Spleen (tissue), 11 donors: ENCODE results near the gene NPHS1. TPM values are rescaled to one million over a fixed set of nuclear protein-coding genes. Genes with fewer than 3 reads are reported as not detected.
A peak's percentile ranks its signal among the peaks of the same experiment; 100 is the strongest.

ENCODE experiments used
- DNase-seq: peaks from one replicate; pipeline ENCODE4 v3.0.0-alpha.2; 2020
- H3K27ac ChIP-seq, 8 donors: fragments of 200-600 bp; sonication (generic) in 7 of 8; 1 replicate in 4 of 8; 2 replicates in 4 of 8; pipeline versions ENCODE4 v1.5.0 to v1.8.0; 2016 to 2021; ENCODE audit warnings: inconsistent platforms in 4 of 8, mild to moderate bottlenecking in 4 of 8, moderate library complexity in 1 of 8
- H3K27me3 ChIP-seq, 7 donors: fragments of 200-600 bp; sonication (generic) in 6 of 7; replicated peaks in 1 of 7; 1 replicate in 4 of 7; 2 replicates in 3 of 7; pipeline versions ENCODE4 v1.5.0 to v1.8.0; 2016 to 2021; ENCODE audit warnings: inconsistent platforms in 3 of 7, mild to moderate bottlenecking in 1 of 7
- H3K36me3 ChIP-seq, 6 donors: fragments of 200-600 bp; sonication (generic) in 5 of 6; 1 replicate in 4 of 6; 2 replicates in 2 of 6; pipeline versions ENCODE4 v1.5.0 to v1.8.0; 2016 to 2021; ENCODE audit warnings: inconsistent platforms in 2 of 6
- H3K4me1 ChIP-seq, 6 donors: fragments of 200-600 bp; sonication (generic) in 5 of 6; 1 replicate in 3 of 6; 2 replicates in 3 of 6; pipeline versions ENCODE4 v1.5.0 to v1.8.0; 2016 to 2021; ENCODE audit warnings: inconsistent platforms in 3 of 6
- H3K4me3 ChIP-seq, 8 donors: fragments of 200-600 bp; sonication (generic) in 7 of 8; 1 replicate in 4 of 8; 2 replicates in 4 of 8; pipeline versions ENCODE4 v1.5.0 to v1.8.0; 2016 to 2021; ENCODE audit warnings: inconsistent platforms in 4 of 8, mild to moderate bottlenecking in 4 of 8, moderate library complexity in 2 of 8
- H3K9me3 ChIP-seq, 8 donors: fragments of 200-600 bp; sonication (generic) in 7 of 8; 1 replicate in 4 of 8; 2 replicates in 4 of 8; pipeline versions ENCODE4 v1.5.0 to v1.8.0; 2016 to 2021; ENCODE audit warnings: inconsistent platforms in 4 of 8
- POLR2A ChIP-seq, 3 donors: fragments of 450-650 bp; IDR thresholded peaks; one replicate each; pipeline ENCODE4 v1.5.1; 2017; ENCODE audit warnings: antibody characterized with exemption in 3 of 3, mild to moderate bottlenecking in 1 of 3
- POLR2AphosphoS5 ChIP-seq, 3 donors: sonication (generic); formaldehyde crosslinking; IDR thresholded peaks; one replicate each; pipeline ENCODE4 v1.5.1; 2017; ENCODE audit warnings: antibody characterized with exemption in 3 of 3
- WGBS, 5 donors: extraction: QIAGEN DNeasy Blood & Tissue Kit in 3 of 5; methylation state at CpG; one replicate each; pipeline versions ENCODE4 v1.1.5 to v1.1.7; 2013 to 2018; 5-methylcytosine and 5-hydroxymethylcytosine counted together
- intact Hi-C: fragments of 100-400 bp; cut with DNase I; formaldehyde crosslinking; loops from one replicate; pipeline ENCODE4 v1.15.0; 2023; ENCODE audit warnings: low total_unique reads
- polyA plus RNA-seq, 3 donors: library from polyadenylated mRNA; stranded (reverse); fragments of 200-250 nt; gene quantifications; one replicate each; pipeline ENCODE4 v1.2.1, GENCODE V29; 2013
- total RNA-seq, 7 donors: library from RNA; depleted of rRNA in 3 of 7; stranded (reverse); fragments of >200 nt in 3 of 7; fragmentation: NEBNext Ultra II Directional in 4 of 7; extraction: Animal tissue kit (Norgen Biotek cat#: 25700) in 4 of 7; gene quantifications; one replicate each; pipeline versions ENCODE4 v1.1.0 to v1.2.1, GENCODE V29; 2016 to 2021
- TF ChIP-seq, protein P1 (sequence below), 11 experiments: fragments of 200-600 bp in 7 of 11; fragments of 450-650 bp in 4 of 11; sonication (generic) in 4 of 11; IDR thresholded peaks in 8 of 11; conservative IDR thresholded peaks in 3 of 11; 1 replicate in 7 of 11; 2 replicates in 4 of 11; pipeline versions ENCODE4 v1.4.0 to v1.8.0; 2016 to 2021; ENCODE audit warnings: antibody characterized with exemption in 11 of 11, inconsistent platforms in 4 of 11, mild to moderate bottlenecking in 1 of 11
- donor health status: healthy with polysubstance abuse.
- donor health status: DM: no; HTN: no; CAD: no; lungs with moderate emphysema.
- donor health status: DM: no; HTN: no; CAD: no.
- donor health status: Bipolar disorder and iron deficiency.
- donor health status: healthy.
- donor health status: DM: no; HTN: no; CAD: no.
- donor health status: DM: yes; HTN: yes; CAD: no.

The NPHS1 gene
- total and polyA plus RNA-seq, 10 donors = 0.10 to 0.60 (median 0.20) TPM; not detected in 5

- TF ChIP-seq, protein P1, sequence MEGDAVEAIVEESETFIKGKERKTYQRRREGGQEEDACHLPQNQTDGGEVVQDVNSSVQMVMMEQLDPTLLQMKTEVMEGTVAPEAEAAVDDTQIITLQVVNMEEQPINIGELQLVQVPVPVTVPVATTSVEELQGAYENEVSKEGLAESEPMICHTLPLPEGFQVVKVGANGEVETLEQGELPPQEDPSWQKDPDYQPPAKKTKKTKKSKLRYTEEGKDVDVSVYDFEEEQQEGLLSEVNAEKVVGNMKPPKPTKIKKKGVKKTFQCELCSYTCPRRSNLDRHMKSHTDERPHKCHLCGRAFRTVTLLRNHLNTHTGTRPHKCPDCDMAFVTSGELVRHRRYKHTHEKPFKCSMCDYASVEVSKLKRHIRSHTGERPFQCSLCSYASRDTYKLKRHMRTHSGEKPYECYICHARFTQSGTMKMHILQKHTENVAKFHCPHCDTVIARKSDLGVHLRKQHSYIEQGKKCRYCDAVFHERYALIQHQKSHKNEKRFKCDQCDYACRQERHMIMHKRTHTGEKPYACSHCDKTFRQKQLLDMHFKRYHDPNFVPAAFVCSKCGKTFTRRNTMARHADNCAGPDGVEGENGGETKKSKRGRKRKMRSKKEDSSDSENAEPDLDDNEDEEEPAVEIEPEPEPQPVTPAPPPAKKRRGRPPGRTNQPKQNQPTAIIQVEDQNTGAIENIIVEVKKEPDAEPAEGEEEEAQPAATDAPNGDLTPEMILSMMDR (IDR thresholded peaks at IDR 0.05 in 8 of 11, conservative IDR thresholded peaks at IDR 0.05 in 3 of 11) = no peak
- TF ChIP-seq POLR2A (IDR thresholded peaks at IDR 0.05) (no peak), POLR2AphosphoS5 (IDR thresholded peaks at IDR 0.05) (no peak)
- H3K9me3 ChIP-seq = no peaks in the 10 kb centered on the region
- DNase-seq = peak; percentile 88
- H3K27me3 ChIP-seq = peaks cover 0 to 96% (median 45%) of the 10 kb centered on the region in 7 donors
- no peaks in the 10 kb centered on the region for H3K36me3 ChIP-seq
- H3K4me3 ChIP-seq = peak within 1 kb of the TSS in 7 of 8 donors; percentile 25 to 69 (median 40)
- peaks cover 10 to 27% (median 24%) of the 10 kb centered on the region in 6 donors for H3K4me1 ChIP-seq
- intact Hi-C loops = no loop called here
- no peak within 1 kb of the TSS for H3K27ac ChIP-seq
- WGBS, 5 donors = 1 to 4% (median 2%) methylated on average over 18 to 60 of the region's 60 CpGs
Observed at GRCh38 chr19:35868172-35868822, 16.0 kb upstream of the NPHS1 start, which contains the start of gene APLP1. Gene APLP1 (plus strand): TSS chr19:35868574. CDS start chr19:35868637, 63 bp downstream.

GRCh38 chr19:35863018-35863417 is 10.7 kb upstream of the NPHS1 start:
- H3K36me3 ChIP-seq = no peaks in the 10 kb centered on the region
- peaks cover 0 to 96% (median 37%) of the 10 kb centered on the region in 7 donors for H3K27me3 ChIP-seq
- intact Hi-C loops = no loop called here
- H3K4me3 ChIP-seq = no peak overlapping the region
- H3K4me1 ChIP-seq = peaks cover 0 to 9% (median 1%) of the 10 kb centered on the region in 6 donors
- no peaks in the 10 kb centered on the region for H3K9me3 ChIP-seq
- no peak overlapping the region for H3K27ac ChIP-seq
- DNase-seq = no peak
- TF ChIP-seq, protein P1 (IDR thresholded peaks at IDR 0.05 in 8 of 11, conservative IDR thresholded peaks at IDR 0.05 in 3 of 11) = no peak
- 81 to 94% (median 86%) methylated on average over 5 of the region's 5 CpGs for WGBS, 5 donors

GRCh38 chr19:35862528-35862927 is 10.2 kb upstream of the NPHS1 start:
- Histone ChIP-seq H3K27ac (no peak overlapping the region), H3K4me3 (no peak overlapping the region), H3K27me3 (peaks cover 0 to 96% (median 36%) of the 10 kb centered on the region in 7 donors), H3K36me3 (no peaks in the 10 kb centered on the region), H3K4me1 (peaks cover 0 to 8% (median 0%) of the 10 kb centered on the region in 6 donors), H3K9me3 (no peaks in the 10 kb centered on the region)
- intact Hi-C loops = no loop called here
- no peak for DNase-seq
- TF ChIP-seq, protein P1 (IDR thresholded peaks at IDR 0.05 in 8 of 11, conservative IDR thresholded peaks at IDR 0.05 in 3 of 11) = no peak
- no peak for TF ChIP-seq POLR2A (IDR thresholded peaks at IDR 0.05)
- no peak for TF ChIP-seq POLR2AphosphoS5 (IDR thresholded peaks at IDR 0.05)
- 78 to 92% (median 84%) methylated on average over 9 to 14 of the region's 14 CpGs for WGBS, 5 donors

GRCh38 chr19:35861640-35862160 is 9.4 kb upstream of the NPHS1 start:
- no peak overlapping the region for H3K27ac ChIP-seq
- no peak for DNase-seq
- intact Hi-C loops = no loop called here
- H3K36me3 ChIP-seq = no peaks in the 10 kb centered on the region
- H3K27me3 ChIP-seq = peaks cover 0 to 97% (median 44%) of the 10 kb centered on the region in 7 donors
- no peak overlapping the region for H3K4me3 ChIP-seq
- H3K9me3 ChIP-seq = no peaks in the 10 kb centered on the region
- WGBS, 5 donors = 50 to 51% (median 50%) methylated on average over 17 to 19 of the region's 19 CpGs
- H3K4me1 ChIP-seq = peaks cover 0 to 16% (median 7%) of the 10 kb centered on the region in 6 donors
- no peak for TF ChIP-seq POLR2AphosphoS5 (IDR thresholded peaks at IDR 0.05)
- TF ChIP-seq, protein P1 (IDR thresholded peaks at IDR 0.05 in 8 of 11, conservative IDR thresholded peaks at IDR 0.05 in 3 of 11) = no peak
- TF ChIP-seq POLR2A (IDR thresholded peaks at IDR 0.05) = no peak
